IMR-90 (cell line): Measurements from ENCODE around the gene ATF7IP. TPM values are rescaled to one million over a fixed set of nuclear protein-coding genes. Genes with fewer than 3 reads are reported as not detected.

Experiments used
- ATAC-seq: fragments of 200-7000 bp; cut with Tn5 transposase; 2 replicates; pipeline ENCODE4 v1.9.1; 2020; ENCODE audit warnings: low read depth, mild to moderate bottlenecking, moderate library complexity
- BruUV-seq: library from RNA; stranded (reverse); fragments of 400-500 nt; replicated peaks from 2 replicates; lab custom pipeline; 2021; lab: Mats Ljungman, UMichigan
- CTCF ChIA-PET: fragments of 300-600 bp; formaldehyde crosslinking; extraction: SDS; loops from one replicate; lab custom pipeline; 2021; ENCODE audit warnings: antibody characterized with exemption; lab: Yijun Ruan, JAX
- POLR2A ChIA-PET: fragments of 300-600 bp; sonication (Branson Sonifier 250); formaldehyde crosslinking; loops from one replicate; lab custom pipeline; 2022; ENCODE audit warnings: antibody characterized with exemption; ENCODE audit not compliant: unreplicated experiment; lab: Charles Lee
- DNase-seq: peaks from one replicate; pipeline ENCODE4 v3.0.0; 2013
- H2AFZ ChIP-seq: replicated peaks from 2 replicates; pipeline ENCODE3; 2013; ENCODE audit warnings: low read length, mild to moderate bottlenecking; ENCODE audit not compliant: poor library complexity
- H2AK5ac ChIP-seq: 2 replicates; pipeline ENCODE4 v1.6.1; 2013; ENCODE audit warnings: low read depth, low read length, inconsistent platforms
- H2AK9ac ChIP-seq: replicated peaks from 2 replicates; pipeline ENCODE3; 2013; ENCODE audit warnings: mild to moderate bottlenecking, low read depth, low read length, moderate library complexity; ENCODE audit not compliant: poor library complexity
- H2BK120ac ChIP-seq: 2 replicates; pipeline ENCODE4 v1.6.1; 2013; ENCODE audit warnings: low read depth, low read length, inconsistent platforms
- H2BK15ac ChIP-seq: 3 replicates; pipeline ENCODE4 v1.6.1; 2013; ENCODE audit warnings: low read depth, low read length, inconsistent platforms
- H2BK20ac ChIP-seq: 2 replicates; pipeline ENCODE4 v1.6.1; 2013; ENCODE audit warnings: low read depth, mild to moderate bottlenecking, inconsistent platforms, low read length, moderate library complexity
- H2BK5ac ChIP-seq: 2 replicates; pipeline ENCODE4 v1.6.1; 2013; ENCODE audit warnings: mild to moderate bottlenecking, low read depth, low read length, inconsistent platforms; ENCODE audit not compliant: poor library complexity, severe bottlenecking
- H3K14ac ChIP-seq: replicated peaks from 2 replicates; pipeline ENCODE4 v1.6.1; 2013; ENCODE audit warnings: low read depth, low read length, inconsistent platforms
- H3K18ac ChIP-seq: 2 replicates; pipeline ENCODE4 v1.6.1; 2013; ENCODE audit warnings: low read depth, low read length, control low read depth
- H3K23ac ChIP-seq: 2 replicates; pipeline ENCODE4 v1.6.1; 2013; ENCODE audit warnings: low read depth, low read length, inconsistent platforms
- H3K27ac ChIP-seq: 2 replicates; pipeline ENCODE4 v1.5.1; 2013; ENCODE audit warnings: mild to moderate bottlenecking, control low read depth, low read length; ENCODE audit not compliant: insufficient read depth
- H3K27me3 ChIP-seq: 2 replicates; pipeline ENCODE4 v1.6.1; 2013; ENCODE audit warnings: low read length; ENCODE audit not compliant: control insufficient read depth, insufficient read depth
- H3K36me3 ChIP-seq: 2 replicates; pipeline ENCODE4 v1.6.1; 2013; ENCODE audit warnings: low read length, mixed read lengths; ENCODE audit not compliant: control insufficient read depth, insufficient read depth
- H3K4ac ChIP-seq: 2 replicates; pipeline ENCODE4 v1.6.1; 2013; ENCODE audit warnings: low read depth, low read length, inconsistent platforms
- H3K4me1 ChIP-seq: 2 replicates; pipeline ENCODE4 v1.6.1; 2013; ENCODE audit warnings: low read length, mixed read lengths; ENCODE audit not compliant: control insufficient read depth, insufficient read depth
- H3K4me2 ChIP-seq: 2 replicates; pipeline ENCODE4 v1.6.1; 2013; ENCODE audit warnings: low read depth, mild to moderate bottlenecking, control low read depth, low read length, moderate library complexity
- H3K4me3 ChIP-seq: 2 replicates; pipeline ENCODE4 v1.5.1; 2013; ENCODE audit warnings: low read depth, mild to moderate bottlenecking, control low read depth, low read length, moderate library complexity; ENCODE audit not compliant: insufficient read depth
- H3K56ac ChIP-seq: 2 replicates; pipeline ENCODE4 v1.6.1; 2013; ENCODE audit warnings: low read length, inconsistent platforms; ENCODE audit not compliant: insufficient read depth; ENCODE audit errors: extremely low read depth
- H3K79me1 ChIP-seq, 2 experiments: 2 replicates each; pipeline ENCODE4 v1.6.1; 2013; ENCODE audit warnings: low read length in 2 of 2, inconsistent platforms in 1 of 2, low read depth in 1 of 2
- H3K9ac ChIP-seq: 2 replicates; pipeline ENCODE4 v1.6.1; 2013; ENCODE audit warnings: low read depth, low read length, control low read depth
- H3K9me1 ChIP-seq: 2 replicates; pipeline ENCODE4 v1.6.1; 2013; ENCODE audit warnings: low read length, inconsistent platforms; ENCODE audit not compliant: insufficient read depth
- H3K9me3 ChIP-seq: 2 replicates; pipeline ENCODE4 v1.6.1; 2013; ENCODE audit warnings: low read length; ENCODE audit not compliant: control insufficient read depth, insufficient read depth
- H4K20me1 ChIP-seq: 2 replicates; pipeline ENCODE4 v1.6.1; 2013; ENCODE audit warnings: low read length, inconsistent platforms; ENCODE audit not compliant: insufficient read depth
- H4K5ac ChIP-seq: 2 replicates; pipeline ENCODE4 v1.6.1; 2013; ENCODE audit warnings: mild to moderate bottlenecking, low read depth, low read length, control low read depth
- H4K8ac ChIP-seq, 2 experiments: 2 replicates each; pipeline ENCODE4 v1.6.1; 2013; ENCODE audit warnings: low read depth in 2 of 2, low read length in 2 of 2, control low read depth in 1 of 2, inconsistent platforms in 1 of 2
- H4K91ac ChIP-seq: 2 replicates; pipeline ENCODE4 v1.6.1; 2013; ENCODE audit warnings: low read depth, low read length, inconsistent platforms; ENCODE audit not compliant: insufficient read depth
- BHLHE40 ChIP-seq: fragments of 150-350 bp; IDR thresholded peaks from 2 replicates; pipeline ENCODE4 v1.6.1; 2016; ENCODE audit warnings: mild to moderate bottlenecking, low read depth, low read length
- CEBPB ChIP-seq: IDR thresholded peaks from 2 replicates; pipeline ENCODE4 v1.6.1; 2012; ENCODE audit warnings: low read depth, low read length, improper control_type of control experiment
- CHD1 ChIP-seq: IDR thresholded peaks from 2 replicates; pipeline ENCODE4 v1.6.1; 2012; ENCODE audit warnings: low read depth, low read length, improper control_type of control experiment
- FOS ChIP-seq: fragments of 150-350 bp; IDR thresholded peaks from 2 replicates; pipeline ENCODE4 v1.6.1; 2016; ENCODE audit warnings: low read depth, low read length
- MAFK ChIP-seq: IDR thresholded peaks from 2 replicates; pipeline ENCODE4 v1.6.1; 2012; ENCODE audit warnings: low read depth, low read length, improper control_type of control experiment
- MAZ ChIP-seq: IDR thresholded peaks from 2 replicates; pipeline ENCODE4 v1.6.1; 2012; ENCODE audit warnings: low read depth, mild to moderate bottlenecking, low read length, improper control_type of control experiment, moderate library complexity, borderline replicate concordance
- MXI1 ChIP-seq: IDR thresholded peaks from 2 replicates; pipeline ENCODE4 v1.6.1; 2012; ENCODE audit warnings: low read depth, mild to moderate bottlenecking, low read length, moderate library complexity, borderline replicate concordance
- NFE2L2 ChIP-seq: fragments of 150-350 bp; IDR thresholded peaks from 2 replicates; pipeline ENCODE4 v1.6.1; 2016; ENCODE audit warnings: low read depth, mild to moderate bottlenecking, low read length
- RAD21 ChIP-seq: IDR thresholded peaks from 2 replicates; pipeline ENCODE4 v1.6.1; 2012; ENCODE audit warnings: low read length, improper control_type of control experiment
- RCOR1 ChIP-seq: IDR thresholded peaks from 2 replicates; pipeline ENCODE4 v1.6.1; 2012; ENCODE audit warnings: mild to moderate bottlenecking, low read length, improper control_type of control experiment; ENCODE audit not compliant: insufficient replicate concordance
- SMC3 ChIP-seq: fragments of 150-350 bp; IDR thresholded peaks from 2 replicates; pipeline ENCODE4 v1.6.1; 2016; ENCODE audit warnings: low read depth, mild to moderate bottlenecking, antibody characterized with exemption, low read length, moderate library complexity
- WGBS, 2 experiments: methylation state at CpG; one replicate each; pipeline versions ENCODE4 v1.1.5 to v1.1.7; 2013; ENCODE audit warnings: missing lambda C conversion rate in 2 of 2; ENCODE audit not compliant: insufficient read length in 1 of 2; ENCODE audit errors: extremely low coverage in 2 of 2; 5-methylcytosine and 5-hydroxymethylcytosine counted together
- dilution Hi-C: fragments of 300-500 bp; cut with HindIII; formaldehyde crosslinking; loops from one replicate; pipeline ENCODE4 v1.14.3; 2018; ENCODE audit warnings: low sequenced_read_pairs; ENCODE audit not compliant: unreplicated experiment
- in situ Hi-C: fragments of 300-500 bp; cut with MboI; formaldehyde crosslinking; loops from 3 replicates; pipeline ENCODE4 v1.14.3; 2019; ENCODE audit warnings: low sequenced_read_pairs, inconsistent platforms, mixed read lengths
- intact Hi-C: fragments of 100-400 bp; cut with micrococcal nuclease; formaldehyde crosslinking; loops from 2 replicates; pipeline ENCODE4 v1.10.0; 2022
- polyA plus RNA-seq, 3 experiments: library from polyadenylated mRNA; depleted of rRNA; stranded (reverse); fragments of >200 nt; gene quantifications; 2 replicates each; pipeline ENCODE4 v1.2.3, GENCODE V29; 2012; ENCODE audit warnings: low replicate concordance in 1 of 3
- total RNA-seq: library from RNA; depleted of rRNA; stranded (reverse); fragments of >200 nt; gene quantifications from 2 replicates; pipeline ENCODE4 v1.2.3, GENCODE V29; 2012
- TF ChIP-seq, protein P1 (sequence below): fragments of 150-350 bp; IDR thresholded peaks from 2 replicates; pipeline ENCODE4 v1.6.1; 2016; ENCODE audit warnings: low read depth, mild to moderate bottlenecking, low read length, moderate library complexity, borderline replicate concordance

Gene ATF7IP
- total and polyA plus RNA-seq, 2 of the 4 experiments (the other 2 are of a cell fraction) = 9.4 to 22.8 TPM

DNA sequence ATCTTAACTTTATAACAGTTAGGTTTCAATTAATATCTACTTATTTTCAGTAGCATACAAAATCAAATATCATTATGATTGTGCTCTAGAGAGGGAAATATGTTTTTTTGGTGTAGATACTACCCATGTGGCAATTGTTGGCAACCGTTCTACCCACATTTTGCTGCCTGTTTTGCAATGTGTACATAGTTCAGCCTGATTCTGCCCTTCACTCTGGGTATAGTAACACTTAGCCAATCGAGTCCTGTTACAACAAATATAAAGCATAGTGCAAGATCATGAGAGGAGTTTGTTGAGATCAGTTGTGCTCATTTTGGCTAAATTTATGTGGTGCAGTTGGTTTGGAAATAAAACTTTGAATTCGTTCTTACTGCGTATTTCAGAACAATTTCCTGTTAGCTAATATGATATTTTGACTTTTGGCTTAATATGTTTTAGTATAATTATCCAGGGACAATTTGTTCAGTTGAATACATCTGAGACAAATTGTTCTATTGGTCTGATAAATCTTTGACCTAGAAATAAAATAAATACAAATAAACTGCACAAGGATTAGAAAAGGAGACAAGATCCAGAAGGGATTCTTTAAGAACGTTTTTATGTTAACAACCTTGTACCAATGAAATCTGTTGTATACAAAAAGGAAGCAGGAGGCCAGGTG is 76.9 kb downstream of the ATF7IP start:
- no peak overlapping the region for H2BK15ac ChIP-seq
- no peak overlapping the region for H3K27ac ChIP-seq
- no peak for TF ChIP-seq CEBPB
- TF ChIP-seq CHD1 = no peak
- no peak for TF ChIP-seq MAFK
- no peak for TF ChIP-seq SMC3
- TF ChIP-seq, protein P1, sequence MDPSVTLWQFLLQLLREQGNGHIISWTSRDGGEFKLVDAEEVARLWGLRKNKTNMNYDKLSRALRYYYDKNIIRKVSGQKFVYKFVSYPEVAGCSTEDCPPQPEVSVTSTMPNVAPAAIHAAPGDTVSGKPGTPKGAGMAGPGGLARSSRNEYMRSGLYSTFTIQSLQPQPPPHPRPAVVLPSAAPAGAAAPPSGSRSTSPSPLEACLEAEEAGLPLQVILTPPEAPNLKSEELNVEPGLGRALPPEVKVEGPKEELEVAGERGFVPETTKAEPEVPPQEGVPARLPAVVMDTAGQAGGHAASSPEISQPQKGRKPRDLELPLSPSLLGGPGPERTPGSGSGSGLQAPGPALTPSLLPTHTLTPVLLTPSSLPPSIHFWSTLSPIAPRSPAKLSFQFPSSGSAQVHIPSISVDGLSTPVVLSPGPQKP = no peak
- TF ChIP-seq BHLHE40 = no peak
- no peak for TF ChIP-seq MAZ
- TF ChIP-seq RAD21 = no peak
- TF ChIP-seq FOS = no peak
- no peak for TF ChIP-seq MXI1
- no peak for TF ChIP-seq RCOR1
- no peak for TF ChIP-seq NFE2L2
- H4K5ac ChIP-seq = no peak overlapping the region
- H2BK20ac ChIP-seq = no peak overlapping the region
- DNase-seq (no peak), ATAC-seq (no peak)
- H3K4me3 ChIP-seq = no peak overlapping the region
- CTCF ChIA-PET = no interaction called here
- H4K8ac ChIP-seq = no peak overlapping the region
- H3K9ac ChIP-seq = no peak overlapping the region
- no peak overlapping the region for H2AK5ac ChIP-seq
- no TSS peak for BruUV-seq
- H3K9me3 ChIP-seq = no peaks in the 10 kb centered on the region
- no peak overlapping the region for H4K91ac ChIP-seq
- H3K27me3 ChIP-seq = no peaks in the 10 kb centered on the region
- H3K23ac ChIP-seq = no peak overlapping the region
- dilution Hi-C loops = no loop called here
- H3K4me2 ChIP-seq = no peak overlapping the region
- H2BK5ac ChIP-seq = no peak overlapping the region
- no CpG with 5 or more reads among the region's 5 CpGs for WGBS, 2 experiments
- no peak overlapping the region for H3K4ac ChIP-seq
- no peak overlapping the region for H3K14ac ChIP-seq
- H3K36me3 ChIP-seq = peaks cover 10% of the 10 kb centered on the region
- H3K79me1 ChIP-seq = peaks cover 8 to 15% of the 10 kb centered on the region in 2 experiments
- H3K4me1 ChIP-seq = no peaks in the 10 kb centered on the region
- H2AFZ ChIP-seq = no peak overlapping the region
- no peaks in the 10 kb centered on the region for H4K20me1 ChIP-seq
- in situ Hi-C loops = no loop called here
- POLR2A ChIA-PET = no interaction called here
- 0 out of 2 replicates have a peak, but pooled peaks cover 3% of the 10 kb centered on the region for H3K9me1 ChIP-seq
- intact Hi-C loops = no loop called here
- no peak overlapping the region for H2AK9ac ChIP-seq
- no peak overlapping the region for H3K18ac ChIP-seq
- H3K56ac ChIP-seq = no peak overlapping the region
- H2BK120ac ChIP-seq = no peak overlapping the region
